K562 (cell line): ENCODE measurements around the gene RMC1. TPM values are rescaled to one million over a fixed set of nuclear protein-coding genes. Genes with fewer than 3 reads are reported as not detected.

Experiments used
- CREM ChIP-seq: IDR thresholded peaks from 2 replicates; pipeline ENCODE4 v1.6.1; 2014; ENCODE audit warnings: antibody characterized with exemption, low read depth
- ETV6 ChIP-seq, 3 experiments: fragments of 150-350 bp in 1 of 3; sonication (generic) in 1 of 3; formaldehyde crosslinking in 1 of 3; IDR thresholded peaks; 2 replicates each; pipeline versions ENCODE4 v1.6.1 to v1.8.0; 2014 to 2022; ENCODE audit warnings: borderline replicate concordance in 2 of 3, low read depth in 2 of 3, antibody characterized with exemption in 1 of 3, low read length in 1 of 3, mild to moderate bottlenecking in 1 of 3, missing genetic modification reagents in 1 of 3
- FUS ChIP-seq: fragments of 200-400 bp; formaldehyde crosslinking; optimal IDR thresholded peaks from 2 replicates; pipeline ENCODE3; 2017; ENCODE audit warnings: low read depth, low read length
- KLF10 ChIP-seq: fragments of 250-450 bp; sonication (Bioruptor Pico); IDR thresholded peaks from 2 replicates; pipeline ENCODE4 v1.6.1; 2021; ENCODE audit warnings: matching md5 sums
- MEF2D ChIP-seq: conservative IDR thresholded peaks from 2 replicates; pipeline ENCODE4 v1.6.1; 2016; ENCODE audit warnings: low read depth, missing genetic modification characterization, missing compliant biosample characterization
- RBM14 ChIP-seq: fragments of 200-400 bp; formaldehyde crosslinking; IDR thresholded peaks from 2 replicates; pipeline ENCODE4 v1.6.1; 2018; ENCODE audit warnings: low read depth, mild to moderate bottlenecking, low read length, moderate library complexity, borderline replicate concordance; ENCODE audit not compliant: insufficient read depth
- SMARCB1 ChIP-seq: IDR thresholded peaks from 2 replicates; pipeline ENCODE4 v1.6.1; 2011; ENCODE audit warnings: improper control_type of control experiment, low read depth; ENCODE audit not compliant: insufficient read length
- SP1 ChIP-seq: sonication (generic); formaldehyde crosslinking; IDR thresholded peaks from 2 replicates; pipeline ENCODE4 v1.8.1; 2022; ENCODE audit warnings: mild to moderate bottlenecking, missing genetic modification reagents
- SREBF2 ChIP-seq: sonication (generic); formaldehyde crosslinking; IDR thresholded peaks from 2 replicates; pipeline ENCODE4 v1.4.0; 2020; ENCODE audit warnings: mild to moderate bottlenecking, missing genetic modification reagents
- SRF ChIP-seq, 2 experiments: fragments of 250-450, 450-650 bp in 1 of 2; sonication (Bioruptor Pico) in 1 of 2; sonication (generic) in 1 of 2; formaldehyde crosslinking; IDR thresholded peaks; 2 replicates each; pipeline versions ENCODE4 v1.5.0 to v1.5.1; 2020 to 2022; ENCODE audit warnings: mild to moderate bottlenecking in 1 of 2, missing genetic modification reagents in 1 of 2
- ZBTB7A ChIP-seq: IDR thresholded peaks from 2 replicates; pipeline ENCODE4 v1.6.1; 2011; ENCODE audit warnings: low read depth, mild to moderate bottlenecking, low read length, moderate library complexity, borderline replicate concordance; ENCODE audit not compliant: control insufficient read depth
- polyA plus RNA-seq, 8 experiments: library from polyadenylated mRNA; depleted of rRNA in 4 of 8; stranded (reverse) in 5 of 8; unstranded in 3 of 8; fragments of >200 nt; fragmentation: Nextera tagmentation in 2 of 8; fragmentation: Illumina TruSeq in 1 of 8; extraction: Ambion mirVana in 2 of 8; extraction: Trizol in 1 of 8; gene quantifications; 2 replicates each; pipeline versions ENCODE4 v1.2.1 to v1.2.3, GENCODE V29; 2011 to 2014; ENCODE audit warnings: inconsistent platforms in 1 of 8, missing spikeins in 1 of 8
- total RNA-seq, 7 experiments: library from RNA; depleted of rRNA in 6 of 7; stranded (reverse); fragments of >200 nt in 6 of 7; fragmentation: Illumina TruSeq in 2 of 7; extraction: Trizol in 2 of 7; gene quantifications; 2 replicates each; pipeline versions ENCODE4 v1.2.1 to v1.2.3, GENCODE V29; 2011 to 2021; ENCODE audit warnings: low replicate concordance in 1 of 7
- TF ChIP-seq, protein P1 (sequence below): fragments of 450-650 bp; formaldehyde crosslinking; IDR thresholded peaks from 2 replicates; pipeline ENCODE4 v1.4.0; 2020; ENCODE audit warnings: mild to moderate bottlenecking
- TF ChIP-seq, protein P2 (sequence below): fragments of 450-650 bp; conservative IDR thresholded peaks from 2 replicates; pipeline ENCODE4 v1.6.1; 2016; ENCODE audit warnings: missing genetic modification characterization, low read depth, mild to moderate bottlenecking, control low read depth, missing compliant biosample characterization
- TF ChIP-seq, protein P3 (sequence below): fragments of 450-650 bp; IDR thresholded peaks from 2 replicates; pipeline ENCODE4 v1.6.1; 2017; ENCODE audit warnings: antibody characterized with exemption
- TF ChIP-seq, protein P4 (sequence below): fragments of 450-650 bp; IDR thresholded peaks from one replicate; pipeline ENCODE4 v1.6.1; 2018; ENCODE audit warnings: mild to moderate bottlenecking, moderate library complexity; ENCODE audit not compliant: partially characterized antibody
- TF ChIP-seq, protein P5 (sequence below), 3 experiments: fragments of 200-800 bp in 1 of 3; sonication (Bioruptor generic) in 1 of 3; sonication (generic) in 1 of 3; formaldehyde crosslinking in 1 of 3; IDR thresholded peaks; 2 replicates each; pipeline versions ENCODE4 v1.6.1 to v1.8.0; 2016 to 2022; ENCODE audit warnings: mild to moderate bottlenecking in 2 of 3, missing compliant biosample characterization in 2 of 3, missing genetic modification characterization in 2 of 3, missing genetic modification reagents in 1 of 3

The RMC1 gene
- total and polyA plus RNA-seq, 9 of the 15 experiments (the other 6 are each of a cell fraction or from before 2014, with no cell fraction given): 7.5 to 42.4 (median 35.5) TPM

DNA sequence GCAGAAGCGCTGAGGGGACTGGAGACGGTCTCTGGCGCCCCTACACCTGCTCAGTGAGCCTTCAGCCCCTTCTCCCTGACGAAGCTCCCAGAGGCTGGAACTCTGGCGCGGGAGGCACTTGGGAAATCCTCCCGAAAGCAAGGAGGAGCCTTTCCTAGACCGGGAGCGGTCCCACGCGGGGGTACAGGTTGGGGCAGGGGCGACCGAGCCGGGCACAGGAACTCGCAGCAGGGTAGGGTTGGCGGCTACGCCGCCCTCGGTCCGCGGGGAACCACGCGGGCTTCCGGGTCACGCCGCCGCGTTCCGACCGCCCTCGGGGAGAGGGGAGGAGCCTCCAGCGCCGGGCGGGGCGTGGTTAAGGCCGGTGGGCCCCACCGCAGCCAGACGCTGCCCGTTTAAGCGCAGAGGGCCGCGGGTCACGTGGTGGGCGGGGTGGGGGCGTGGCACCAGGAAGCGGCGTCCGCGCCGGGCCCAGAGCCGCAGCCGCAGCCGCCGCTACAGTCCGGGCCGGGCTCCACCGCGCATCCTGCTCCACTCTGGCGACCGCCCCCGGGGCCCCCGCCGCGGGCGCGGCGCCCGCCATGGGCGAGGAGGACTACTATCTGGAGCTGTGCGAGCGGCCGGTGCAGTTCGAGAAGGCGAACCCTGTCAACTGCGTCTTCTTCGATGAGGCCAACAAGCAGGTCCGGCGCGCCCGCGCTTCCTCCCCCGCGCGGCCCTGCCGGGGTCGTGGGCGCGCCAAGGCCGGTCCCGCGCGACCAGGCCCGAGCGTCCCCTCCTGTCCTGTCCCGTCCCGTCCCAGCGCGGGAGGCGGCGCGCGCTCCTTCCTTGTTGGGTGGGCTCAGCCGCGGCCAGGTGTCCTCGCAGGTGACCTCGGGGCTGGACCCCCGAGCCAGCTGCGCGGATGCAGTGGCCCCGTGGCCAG lies at the start of gene RMC1 (continued):
- TF ChIP-seq, protein P1, sequence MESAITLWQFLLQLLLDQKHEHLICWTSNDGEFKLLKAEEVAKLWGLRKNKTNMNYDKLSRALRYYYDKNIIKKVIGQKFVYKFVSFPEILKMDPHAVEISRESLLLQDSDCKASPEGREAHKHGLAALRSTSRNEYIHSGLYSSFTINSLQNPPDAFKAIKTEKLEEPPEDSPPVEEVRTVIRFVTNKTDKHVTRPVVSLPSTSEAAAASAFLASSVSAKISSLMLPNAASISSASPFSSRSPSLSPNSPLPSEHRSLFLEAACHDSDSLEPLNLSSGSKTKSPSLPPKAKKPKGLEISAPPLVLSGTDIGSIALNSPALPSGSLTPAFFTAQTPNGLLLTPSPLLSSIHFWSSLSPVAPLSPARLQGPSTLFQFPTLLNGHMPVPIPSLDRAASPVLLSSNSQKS (CRISPR knock-in tag): no peak
- TF ChIP-seq, protein P2, sequence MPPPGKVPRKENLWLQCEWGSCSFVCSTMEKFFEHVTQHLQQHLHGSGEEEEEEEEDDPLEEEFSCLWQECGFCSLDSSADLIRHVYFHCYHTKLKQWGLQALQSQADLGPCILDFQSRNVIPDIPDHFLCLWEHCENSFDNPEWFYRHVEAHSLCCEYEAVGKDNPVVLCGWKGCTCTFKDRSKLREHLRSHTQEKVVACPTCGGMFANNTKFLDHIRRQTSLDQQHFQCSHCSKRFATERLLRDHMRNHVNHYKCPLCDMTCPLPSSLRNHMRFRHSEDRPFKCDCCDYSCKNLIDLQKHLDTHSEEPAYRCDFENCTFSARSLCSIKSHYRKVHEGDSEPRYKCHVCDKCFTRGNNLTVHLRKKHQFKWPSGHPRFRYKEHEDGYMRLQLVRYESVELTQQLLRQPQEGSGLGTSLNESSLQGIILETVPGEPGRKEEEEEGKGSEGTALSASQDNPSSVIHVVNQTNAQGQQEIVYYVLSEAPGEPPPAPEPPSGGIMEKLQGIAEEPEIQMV (tag): peak; percentile 77
- TF ChIP-seq FUS (peak; percentile 49), KLF10 (CRISPR knock-in tag) (no peak), RBM14 (no peak), MEF2D (tag) (no peak; the same call in 1 of the 2 replicates), SP1 (peak; percentile 66; the same call in 1 of the 2 replicates), SREBF2 (CRISPR knock-in tag) (no peak), ZBTB7A (peak; percentile 54; the same call in 1 of the 2 replicates), SMARCB1 (no peak), ETV6 (IDR thresholded peaks at IDR 0.05; ENCODE audit: borderline replicate concordance in 1 of 2, low read depth in 2 of 2, low read length in 1 of 2) (no peak), ETV6 (CRISPR knock-in tag; IDR thresholded peaks at IDR 0.05; ENCODE audit: borderline replicate concordance) (no peak), SRF (CRISPR knock-in tag; IDR thresholded peaks at IDR 0.05) (no peak; a peak in 1 of 4 replicates), CREM (peak; percentile 74)
- TF ChIP-seq, protein P3, sequence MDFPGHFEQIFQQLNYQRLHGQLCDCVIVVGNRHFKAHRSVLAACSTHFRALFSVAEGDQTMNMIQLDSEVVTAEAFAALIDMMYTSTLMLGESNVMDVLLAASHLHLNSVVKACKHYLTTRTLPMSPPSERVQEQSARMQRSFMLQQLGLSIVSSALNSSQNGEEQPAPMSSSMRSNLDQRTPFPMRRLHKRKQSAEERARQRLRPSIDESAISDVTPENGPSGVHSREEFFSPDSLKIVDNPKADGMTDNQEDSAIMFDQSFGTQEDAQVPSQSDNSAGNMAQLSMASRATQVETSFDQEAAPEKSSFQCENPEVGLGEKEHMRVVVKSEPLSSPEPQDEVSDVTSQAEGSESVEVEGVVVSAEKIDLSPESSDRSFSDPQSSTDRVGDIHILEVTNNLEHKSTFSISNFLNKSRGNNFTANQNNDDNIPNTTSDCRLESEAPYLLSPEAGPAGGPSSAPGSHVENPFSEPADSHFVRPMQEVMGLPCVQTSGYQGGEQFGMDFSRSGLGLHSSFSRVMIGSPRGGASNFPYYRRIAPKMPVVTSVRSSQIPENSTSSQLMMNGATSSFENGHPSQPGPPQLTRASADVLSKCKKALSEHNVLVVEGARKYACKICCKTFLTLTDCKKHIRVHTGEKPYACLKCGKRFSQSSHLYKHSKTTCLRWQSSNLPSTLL: no peak
- TF ChIP-seq, protein P4, sequence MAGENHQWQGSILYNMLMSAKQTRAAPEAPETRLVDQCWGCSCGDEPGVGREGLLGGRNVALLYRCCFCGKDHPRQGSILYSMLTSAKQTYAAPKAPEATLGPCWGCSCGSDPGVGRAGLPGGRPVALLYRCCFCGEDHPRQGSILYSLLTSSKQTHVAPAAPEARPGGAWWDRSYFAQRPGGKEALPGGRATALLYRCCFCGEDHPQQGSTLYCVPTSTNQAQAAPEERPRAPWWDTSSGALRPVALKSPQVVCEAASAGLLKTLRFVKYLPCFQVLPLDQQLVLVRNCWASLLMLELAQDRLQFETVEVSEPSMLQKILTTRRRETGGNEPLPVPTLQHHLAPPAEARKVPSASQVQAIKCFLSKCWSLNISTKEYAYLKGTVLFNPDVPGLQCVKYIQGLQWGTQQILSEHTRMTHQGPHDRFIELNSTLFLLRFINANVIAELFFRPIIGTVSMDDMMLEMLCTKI: no peak
- TF ChIP-seq, protein P5, sequence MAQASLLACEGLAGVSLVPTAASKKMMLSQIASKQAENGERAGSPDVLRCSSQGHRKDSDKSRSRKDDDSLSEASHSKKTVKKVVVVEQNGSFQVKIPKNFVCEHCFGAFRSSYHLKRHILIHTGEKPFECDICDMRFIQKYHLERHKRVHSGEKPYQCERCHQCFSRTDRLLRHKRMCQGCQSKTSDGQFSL (CRISPR knock-in tag; IDR thresholded peaks at IDR 0.05): 0 out of 2 replicates have a peak, but pooled peaks have one; percentile 8
- TF ChIP-seq, protein P5 (tag; IDR thresholded peaks at IDR 0.05): no peak
